Progenitor cell of endocrine pancreas (in vitro differentiated cells): ENCODE measurements around the gene PARD3. TPM values are rescaled to one million over a fixed set of nuclear protein-coding genes. Genes with fewer than 3 reads are reported as not detected.

Experiments
- DNase-seq: peaks from one replicate; pipeline ENCODE4 v3.0.0; 2021; ENCODE audit warnings: low spot score; ENCODE audit not compliant: unreplicated experiment
- H3K27ac Mint-ChIP-seq: 2 replicates; pipeline ENCODE4 v1.8.0; 2021; ENCODE audit warnings: mild to moderate bottlenecking, moderate library complexity, mixed read lengths
- H3K27me3 Mint-ChIP-seq: 2 replicates; pipeline ENCODE4 v1.8.0; 2021; ENCODE audit warnings: mixed read lengths
- H3K36me3 Mint-ChIP-seq: 2 replicates; pipeline ENCODE4 v1.8.0; 2022; ENCODE audit warnings: mixed read lengths; ENCODE audit not compliant: insufficient read depth
- H3K4me1 Mint-ChIP-seq: 2 replicates; pipeline ENCODE4 v1.8.0; 2021; ENCODE audit warnings: low read depth, mixed read lengths
- H3K4me3 Mint-ChIP-seq: 2 replicates; pipeline ENCODE4 v1.8.0; 2021; ENCODE audit warnings: low read depth, mild to moderate bottlenecking, moderate library complexity, mixed read lengths
- H3K9me3 Mint-ChIP-seq: 2 replicates; pipeline ENCODE4 v1.8.0; 2021; ENCODE audit warnings: low read depth, mixed read lengths
- total RNA-seq: library from RNA; stranded (reverse); gene quantifications from 2 replicates; pipeline ENCODE4 v1.2.1, GENCODE V29; 2021
- TF ChIP-seq, protein P1 (sequence below): fragments of 200-600 bp; sonication (generic); IDR thresholded peaks from one replicate; pipeline ENCODE4 v1.5.0; 2021; ENCODE audit warnings: antibody characterized with exemption, mild to moderate bottlenecking; ENCODE audit not compliant: unreplicated experiment

Gene PARD3
- total RNA-seq, 1 donor from 2014 or later = 85.3 TPM

DNA sequence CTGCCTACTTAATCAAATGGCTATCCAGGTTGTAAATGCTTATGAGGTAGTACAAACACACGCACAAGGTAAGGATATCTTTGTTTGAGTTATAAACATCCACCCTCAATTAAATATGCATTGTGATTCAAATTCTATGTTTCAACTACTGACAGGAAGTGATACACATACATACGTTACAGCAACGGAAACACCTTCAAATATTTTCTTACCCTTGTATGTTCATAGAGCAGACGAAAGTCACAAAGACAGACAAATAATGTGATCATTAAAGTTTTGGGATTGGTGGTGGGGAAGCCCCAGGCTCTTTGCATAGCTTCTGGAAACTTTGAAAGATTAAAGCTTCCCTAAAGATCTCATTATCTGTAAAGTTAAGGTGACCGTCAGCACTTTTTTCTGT lies 521.0 kb downstream of the PARD3 start:
- peaks cover 33% of the 10 kb centered on the region for H3K4me1 Mint-ChIP-seq
- no peak for DNase-seq
- TF ChIP-seq, protein P1, sequence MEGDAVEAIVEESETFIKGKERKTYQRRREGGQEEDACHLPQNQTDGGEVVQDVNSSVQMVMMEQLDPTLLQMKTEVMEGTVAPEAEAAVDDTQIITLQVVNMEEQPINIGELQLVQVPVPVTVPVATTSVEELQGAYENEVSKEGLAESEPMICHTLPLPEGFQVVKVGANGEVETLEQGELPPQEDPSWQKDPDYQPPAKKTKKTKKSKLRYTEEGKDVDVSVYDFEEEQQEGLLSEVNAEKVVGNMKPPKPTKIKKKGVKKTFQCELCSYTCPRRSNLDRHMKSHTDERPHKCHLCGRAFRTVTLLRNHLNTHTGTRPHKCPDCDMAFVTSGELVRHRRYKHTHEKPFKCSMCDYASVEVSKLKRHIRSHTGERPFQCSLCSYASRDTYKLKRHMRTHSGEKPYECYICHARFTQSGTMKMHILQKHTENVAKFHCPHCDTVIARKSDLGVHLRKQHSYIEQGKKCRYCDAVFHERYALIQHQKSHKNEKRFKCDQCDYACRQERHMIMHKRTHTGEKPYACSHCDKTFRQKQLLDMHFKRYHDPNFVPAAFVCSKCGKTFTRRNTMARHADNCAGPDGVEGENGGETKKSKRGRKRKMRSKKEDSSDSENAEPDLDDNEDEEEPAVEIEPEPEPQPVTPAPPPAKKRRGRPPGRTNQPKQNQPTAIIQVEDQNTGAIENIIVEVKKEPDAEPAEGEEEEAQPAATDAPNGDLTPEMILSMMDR = no peak
- no peak overlapping the region for H3K4me3 Mint-ChIP-seq
- H3K27me3 Mint-ChIP-seq = no peaks in the 10 kb centered on the region
- no peak overlapping the region for H3K27ac Mint-ChIP-seq
- peaks cover 7% of the 10 kb centered on the region for H3K36me3 Mint-ChIP-seq
- no peaks in the 10 kb centered on the region for H3K9me3 Mint-ChIP-seq

DNA sequence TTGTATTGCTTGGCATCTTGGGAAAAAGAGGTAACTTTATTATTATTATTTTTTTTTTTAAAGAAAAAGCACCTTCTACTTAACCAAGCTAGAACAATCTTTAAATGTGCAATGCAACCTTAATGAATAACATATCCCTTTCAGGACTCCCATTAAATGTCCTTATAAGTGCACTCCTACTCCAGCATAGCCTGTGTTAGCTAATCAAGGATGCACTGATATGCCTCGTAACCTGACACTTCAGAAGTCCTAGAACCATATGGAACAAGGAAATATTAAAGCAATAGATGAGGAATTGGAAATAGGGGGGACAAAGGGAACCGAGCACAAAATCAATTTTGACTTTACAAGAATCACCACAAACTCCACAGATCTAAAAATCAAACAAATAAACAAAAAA lies 522.4 kb downstream of the PARD3 start:
- no peaks in the 10 kb centered on the region for H3K27me3 Mint-ChIP-seq
- H3K4me3 Mint-ChIP-seq = no peak overlapping the region
- no peak for DNase-seq
- no peaks in the 10 kb centered on the region for H3K9me3 Mint-ChIP-seq
- H3K36me3 Mint-ChIP-seq = peaks cover 1% of the 10 kb centered on the region
- no peak overlapping the region for H3K27ac Mint-ChIP-seq
- TF ChIP-seq, protein P1 = no peak
- peaks cover 24% of the 10 kb centered on the region for H3K4me1 Mint-ChIP-seq

DNA sequence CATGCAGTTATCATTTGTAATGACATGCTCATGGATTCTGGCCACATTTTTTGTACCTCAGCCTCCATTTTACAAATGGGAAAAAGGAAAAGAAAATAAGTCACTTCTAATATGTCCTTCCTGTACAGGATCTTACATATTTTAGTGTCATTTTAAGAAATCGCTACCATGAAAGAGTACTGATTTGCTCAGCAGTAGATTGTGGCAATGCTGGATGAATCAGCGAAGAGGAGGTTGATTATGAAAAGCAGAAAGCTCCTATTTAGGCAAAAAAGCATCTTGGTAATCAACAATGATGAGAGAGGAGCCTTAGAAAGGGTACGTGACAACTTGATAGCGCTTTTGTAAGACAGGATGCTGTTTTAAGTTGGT lies 522.9 kb downstream of the PARD3 start:
- no peak for DNase-seq
- TF ChIP-seq, protein P1 = no peak
- Mint-ChIP-seq H3K4me3 (no peak overlapping the region), H3K36me3 (peaks cover 3% of the 10 kb centered on the region), H3K27me3 (no peaks in the 10 kb centered on the region), H3K4me1 (peaks cover 21% of the 10 kb centered on the region), H3K9me3 (no peaks in the 10 kb centered on the region), H3K27ac (no peak overlapping the region)

DNA sequence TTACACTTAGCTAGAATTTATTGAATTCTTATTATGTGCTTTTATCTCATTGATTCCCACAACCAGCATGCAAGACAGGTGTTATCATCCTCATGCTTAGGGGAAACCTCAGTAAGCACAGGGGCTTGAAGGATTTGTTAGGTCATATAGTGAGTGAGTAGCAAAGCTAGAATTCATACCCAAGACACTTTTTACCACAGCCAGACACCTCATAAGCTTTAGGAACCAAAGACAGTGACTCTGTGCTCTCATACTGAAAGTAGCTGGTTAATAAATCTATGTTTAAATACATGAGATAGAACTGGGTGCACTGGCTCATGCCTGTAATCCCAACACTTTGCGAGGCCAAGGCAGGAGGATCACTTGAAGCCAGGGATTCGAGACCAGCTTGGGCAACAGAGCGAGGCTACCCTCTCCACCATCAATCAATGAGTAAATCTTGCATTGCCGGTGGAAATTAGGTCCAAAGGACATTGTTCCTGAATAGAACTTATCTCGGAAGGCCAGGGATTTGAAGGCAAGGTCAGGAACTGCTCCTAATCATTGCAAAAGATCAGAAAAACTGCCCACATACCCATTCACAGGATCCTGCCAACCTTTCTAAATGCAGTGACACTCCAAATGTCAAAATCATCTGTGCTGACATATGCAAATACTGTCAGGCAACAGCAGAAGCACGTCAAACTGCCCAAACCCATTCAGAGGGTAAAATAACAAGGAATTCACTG lies 523.5 kb downstream of the PARD3 start:
- Mint-ChIP-seq H3K36me3 (peaks cover 6% of the 10 kb centered on the region), H3K4me3 (no peak overlapping the region), H3K27me3 (no peaks in the 10 kb centered on the region), H3K4me1 (peaks cover 21% of the 10 kb centered on the region), H3K9me3 (no peaks in the 10 kb centered on the region), H3K27ac (no peak overlapping the region)
- TF ChIP-seq, protein P1 = no peak
- no peak for DNase-seq

DNA sequence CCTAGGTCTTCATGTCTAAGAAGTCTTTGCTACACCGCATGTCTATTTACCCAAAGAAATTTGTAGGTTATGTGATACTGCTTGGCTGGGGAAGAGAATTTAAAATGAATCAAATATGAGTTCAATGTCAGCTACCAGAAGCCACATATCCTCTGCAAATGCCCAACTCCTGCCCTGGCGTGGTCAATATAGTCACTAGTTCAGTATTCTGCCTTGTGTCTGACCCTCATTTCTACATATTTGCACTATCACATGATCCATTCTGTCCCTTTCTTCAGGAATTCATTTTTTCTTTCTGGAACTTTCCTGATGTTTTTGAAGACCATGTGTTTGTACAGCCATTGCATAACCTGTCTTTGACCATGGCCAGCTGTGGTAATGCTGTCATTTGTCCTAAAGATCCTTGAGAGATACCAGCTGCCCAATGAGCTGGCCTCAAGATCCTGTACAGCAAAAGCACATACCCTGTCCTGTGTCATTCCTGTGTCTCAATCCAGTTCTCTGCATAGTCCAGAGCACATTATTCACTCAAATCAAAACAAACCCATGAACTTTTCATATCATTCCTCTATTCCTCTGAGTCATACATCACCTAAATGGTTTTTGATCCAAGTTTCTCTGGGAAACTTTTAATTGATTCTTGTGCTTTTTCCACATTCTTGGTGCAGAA lies 524.5 kb downstream of the PARD3 start:
- Mint-ChIP-seq H3K9me3 (no peaks in the 10 kb centered on the region), H3K4me3 (no peak overlapping the region), H3K36me3 (peaks cover 7% of the 10 kb centered on the region), H3K27me3 (no peaks in the 10 kb centered on the region), H3K4me1 (peaks cover 21% of the 10 kb centered on the region), H3K27ac (no peak overlapping the region)
- DNase-seq = no peak
- TF ChIP-seq, protein P1 = no peak
